ENCODE results near the gene RAD18. TPM values are rescaled to one million over a fixed set of nuclear protein-coding genes. Genes with fewer than 3 reads are reported as not detected.
A peak's percentile ranks its signal among the peaks of the same experiment; 100 is the strongest.

The RAD18 gene
- total and polyA plus RNA-seq, 9 donors: 3.8 to 7.1 (median 5.6) TPM

- 80% methylated on average over 1 of the region's 5 CpGs for WGBS (ENCODE audit: insufficient coverage)
- H3K27me3 ChIP-seq (ENCODE audit: control insufficient read depth, insufficient read depth, low read length): no peaks in the 10 kb centered on the region
- DNase-seq: peak; percentile 38
- H3K4me1 ChIP-seq (ENCODE audit: control insufficient read depth, insufficient read depth, low read length): peaks cover 59% of the 10 kb centered on the region
- H3K27ac ChIP-seq (ENCODE audit: low read length): no peak overlapping the region
- no peaks in the 10 kb centered on the region for H3K36me3 ChIP-seq (ENCODE audit: control insufficient read depth, insufficient read depth, low read length)
- no peaks in the 10 kb centered on the region for H3K9me3 ChIP-seq (replicated peaks; ENCODE audit: control insufficient read depth, low read depth, low read length)
- H3K4me3 ChIP-seq (ENCODE audit: low read length): no peak overlapping the region
Observed at GRCh38 chr3:8853081-8853480, 110.2 kb downstream of the RAD18 start.

GRCh38 chr3:8852511-8852910 is 110.8 kb downstream of the RAD18 start:
- no peaks in the 10 kb centered on the region for H3K9me3 ChIP-seq (replicated peaks; ENCODE audit: control insufficient read depth, low read depth, low read length)
- H3K27ac ChIP-seq (ENCODE audit: low read length): no peak overlapping the region
- H3K4me3 ChIP-seq (ENCODE audit: low read length): no peak overlapping the region
- H3K27me3 ChIP-seq (ENCODE audit: control insufficient read depth, insufficient read depth, low read length): no peaks in the 10 kb centered on the region
- WGBS (ENCODE audit: insufficient coverage): 93% methylated on average over 4 of the region's 5 CpGs
- no peak for DNase-seq
- peaks cover 57% of the 10 kb centered on the region for H3K4me1 ChIP-seq (ENCODE audit: control insufficient read depth, insufficient read depth, low read length)
- H3K36me3 ChIP-seq (ENCODE audit: control insufficient read depth, insufficient read depth, low read length): no peaks in the 10 kb centered on the region

GRCh38 chr3:8851703-8852102 is 111.6 kb downstream of the RAD18 start:
- H3K36me3 ChIP-seq (ENCODE audit: control insufficient read depth, insufficient read depth, low read length): no peaks in the 10 kb centered on the region
- DNase-seq: no peak
- no peak overlapping the region for H3K4me3 ChIP-seq (ENCODE audit: low read length)
- H3K9me3 ChIP-seq (replicated peaks; ENCODE audit: control insufficient read depth, low read depth, low read length): no peaks in the 10 kb centered on the region
- no peaks in the 10 kb centered on the region for H3K27me3 ChIP-seq (ENCODE audit: control insufficient read depth, insufficient read depth, low read length)
- peak overlapping the region; percentile 39 for H3K27ac ChIP-seq (ENCODE audit: low read length)
- peaks cover 52% of the 10 kb centered on the region for H3K4me1 ChIP-seq (ENCODE audit: control insufficient read depth, insufficient read depth, low read length)
- 44% methylated on average over 3 of the region's 4 CpGs for WGBS (ENCODE audit: insufficient coverage)

- Histone ChIP-seq H3K4me1 (ENCODE audit: control insufficient read depth, insufficient read depth, low read length) (peaks cover 28% of the 10 kb centered on the region), H3K27me3 (ENCODE audit: control insufficient read depth, insufficient read depth, low read length) (no peaks in the 10 kb centered on the region), H3K4me3 (ENCODE audit: low read length) (no peak overlapping the region), H3K36me3 (ENCODE audit: control insufficient read depth, insufficient read depth, low read length) (no peaks in the 10 kb centered on the region), H3K27ac (ENCODE audit: low read length) (no peak overlapping the region), H3K9me3 (replicated peaks; ENCODE audit: control insufficient read depth, low read depth, low read length) (no peaks in the 10 kb centered on the region)
- WGBS (ENCODE audit: insufficient coverage): 27% methylated on average over 4 of the region's 5 CpGs
- peak; percentile 17 for DNase-seq
Observed at GRCh38 chr3:8848696-8849131, 114.6 kb downstream of the RAD18 start.

- no peaks in the 10 kb centered on the region for H3K27me3 ChIP-seq (ENCODE audit: control insufficient read depth, insufficient read depth, low read length)
Observed at GRCh38 chr3:8847317-8847716, 116.0 kb downstream of the RAD18 start.

GRCh38 chr3:8846176-8846575 is 117.1 kb downstream of the RAD18 start:
- H3K4me3 ChIP-seq (ENCODE audit: low read length): no peak overlapping the region
- WGBS (ENCODE audit: insufficient coverage): 80% methylated on average over 2 of the region's 2 CpGs
- H3K36me3 ChIP-seq (ENCODE audit: control insufficient read depth, insufficient read depth, low read length): no peaks in the 10 kb centered on the region
- no peaks in the 10 kb centered on the region for H3K9me3 ChIP-seq (replicated peaks; ENCODE audit: control insufficient read depth, low read depth, low read length)
- peaks cover 7% of the 10 kb centered on the region for H3K4me1 ChIP-seq (ENCODE audit: control insufficient read depth, insufficient read depth, low read length)
- H3K27ac ChIP-seq (ENCODE audit: low read length): no peak overlapping the region
- H3K27me3 ChIP-seq (ENCODE audit: control insufficient read depth, insufficient read depth, low read length): no peaks in the 10 kb centered on the region
- DNase-seq: no peak

More at GRCh38 chr3:8847317-8847716, 116.0 kb downstream of the RAD18 start:
- no peaks in the 10 kb centered on the region for H3K36me3 ChIP-seq (ENCODE audit: control insufficient read depth, insufficient read depth, low read length)
- WGBS (ENCODE audit: insufficient coverage): no CpG with 5 or more reads among the region's 7 CpGs
- no peaks in the 10 kb centered on the region for H3K9me3 ChIP-seq (replicated peaks; ENCODE audit: control insufficient read depth, low read depth, low read length)
- DNase-seq: no peak
- peaks cover 17% of the 10 kb centered on the region for H3K4me1 ChIP-seq (ENCODE audit: control insufficient read depth, insufficient read depth, low read length)
- no peak overlapping the region for H3K4me3 ChIP-seq (ENCODE audit: low read length)
- H3K27ac ChIP-seq (ENCODE audit: low read length): no peak overlapping the region

GRCh38 chr3:8845641-8846040 is 117.6 kb downstream of the RAD18 start:
- WGBS (ENCODE audit: insufficient coverage): 100% methylated on average over 1 of the region's 1 CpG
- Histone ChIP-seq H3K27ac (ENCODE audit: low read length) (no peak overlapping the region), H3K36me3 (ENCODE audit: control insufficient read depth, insufficient read depth, low read length) (no peaks in the 10 kb centered on the region), H3K4me1 (ENCODE audit: control insufficient read depth, insufficient read depth, low read length) (peaks cover 5% of the 10 kb centered on the region), H3K9me3 (replicated peaks; ENCODE audit: control insufficient read depth, low read depth, low read length) (no peaks in the 10 kb centered on the region), H3K4me3 (ENCODE audit: low read length) (no peak overlapping the region), H3K27me3 (ENCODE audit: control insufficient read depth, insufficient read depth, low read length) (no peaks in the 10 kb centered on the region)
- DNase-seq: no peak

GRCh38 chr3:8843347-8843746 is 119.9 kb downstream of the RAD18 start:
- WGBS (ENCODE audit: insufficient coverage): 69% methylated on average over 6 of the region's 7 CpGs
- no peak for DNase-seq

GRCh38 chr3:8842293-8842692 is 121.0 kb downstream of the RAD18 start:
- Histone ChIP-seq H3K36me3 (ENCODE audit: control insufficient read depth, insufficient read depth, low read length) (no peaks in the 10 kb centered on the region), H3K4me1 (ENCODE audit: control insufficient read depth, insufficient read depth, low read length) (peaks cover 9% of the 10 kb centered on the region)

More at GRCh38 chr3:8843347-8843746, 119.9 kb downstream of the RAD18 start:
- Histone ChIP-seq H3K27ac (ENCODE audit: low read length) (no peak overlapping the region), H3K36me3 (ENCODE audit: control insufficient read depth, insufficient read depth, low read length) (no peaks in the 10 kb centered on the region), H3K27me3 (ENCODE audit: control insufficient read depth, insufficient read depth, low read length) (no peaks in the 10 kb centered on the region), H3K4me1 (ENCODE audit: control insufficient read depth, insufficient read depth, low read length) (peaks cover 4% of the 10 kb centered on the region), H3K9me3 (replicated peaks; ENCODE audit: control insufficient read depth, low read depth, low read length) (no peaks in the 10 kb centered on the region), H3K4me3 (ENCODE audit: low read length) (no peak overlapping the region)

GRCh38 chr3:8841472-8841871 is 121.8 kb downstream of the RAD18 start:
- H3K4me3 ChIP-seq (ENCODE audit: low read length): no peak overlapping the region
- H3K27me3 ChIP-seq (ENCODE audit: control insufficient read depth, insufficient read depth, low read length): no peaks in the 10 kb centered on the region
- peaks cover 9% of the 10 kb centered on the region for H3K4me1 ChIP-seq (ENCODE audit: control insufficient read depth, insufficient read depth, low read length)
- no peaks in the 10 kb centered on the region for H3K9me3 ChIP-seq (replicated peaks; ENCODE audit: control insufficient read depth, low read depth, low read length)
- no peaks in the 10 kb centered on the region for H3K36me3 ChIP-seq (ENCODE audit: control insufficient read depth, insufficient read depth, low read length)
- no CpG with 5 or more reads among the region's 3 CpGs for WGBS (ENCODE audit: insufficient coverage)
- H3K27ac ChIP-seq (ENCODE audit: low read length): no peak overlapping the region
- no peak for DNase-seq

More at GRCh38 chr3:8842293-8842692, 121.0 kb downstream of the RAD18 start:
- Histone ChIP-seq H3K27me3 (ENCODE audit: control insufficient read depth, insufficient read depth, low read length) (no peaks in the 10 kb centered on the region), H3K4me3 (ENCODE audit: low read length) (no peak overlapping the region), H3K27ac (ENCODE audit: low read length) (peak overlapping the region; percentile 5), H3K9me3 (replicated peaks; ENCODE audit: control insufficient read depth, low read depth, low read length) (no peaks in the 10 kb centered on the region)
- WGBS (ENCODE audit: insufficient coverage): no CpG with 5 or more reads among the region's 2 CpGs
- no peak for DNase-seq

GRCh38 chr3:8840556-8840955 is 122.7 kb downstream of the RAD18 start:
- WGBS (ENCODE audit: insufficient coverage): no CpG with 5 or more reads among the region's 5 CpGs
- DNase-seq: no peak
- H3K36me3 ChIP-seq (ENCODE audit: control insufficient read depth, insufficient read depth, low read length): no peaks in the 10 kb centered on the region
- H3K27me3 ChIP-seq (ENCODE audit: control insufficient read depth, insufficient read depth, low read length): no peaks in the 10 kb centered on the region
- H3K27ac ChIP-seq (ENCODE audit: low read length): no peak overlapping the region
- peaks cover 9% of the 10 kb centered on the region for H3K4me1 ChIP-seq (ENCODE audit: control insufficient read depth, insufficient read depth, low read length)
- H3K9me3 ChIP-seq (replicated peaks; ENCODE audit: control insufficient read depth, low read depth, low read length): no peaks in the 10 kb centered on the region
- no peak overlapping the region for H3K4me3 ChIP-seq (ENCODE audit: low read length)
